HG02870 (cell line): ENCODE results near the gene AGXT.

Experiments
- ATAC-seq: cut with Tn5 transposase; IDR thresholded peaks from one replicate; pipeline ENCODE4 v1.9.1; 2021; ENCODE audit warnings: mild to moderate bottlenecking, moderate library complexity; ENCODE audit not compliant: unreplicated experiment

AGXT gene

GRCh38 chr2:240896394-240896793 is 27.8 kb downstream of the AGXT start:
- no peak for ATAC-seq

- ATAC-seq = no peak
Observed at GRCh38 chr2:240896871-240897692, 28.5 kb downstream of the AGXT start.

GRCh38 chr2:240898108-240898730 is 29.6 kb downstream of the AGXT start:
- ATAC-seq = no peak

- no peak for ATAC-seq
Observed at GRCh38 chr2:240898731-240899467, 30.3 kb downstream of the AGXT start.

DNA sequence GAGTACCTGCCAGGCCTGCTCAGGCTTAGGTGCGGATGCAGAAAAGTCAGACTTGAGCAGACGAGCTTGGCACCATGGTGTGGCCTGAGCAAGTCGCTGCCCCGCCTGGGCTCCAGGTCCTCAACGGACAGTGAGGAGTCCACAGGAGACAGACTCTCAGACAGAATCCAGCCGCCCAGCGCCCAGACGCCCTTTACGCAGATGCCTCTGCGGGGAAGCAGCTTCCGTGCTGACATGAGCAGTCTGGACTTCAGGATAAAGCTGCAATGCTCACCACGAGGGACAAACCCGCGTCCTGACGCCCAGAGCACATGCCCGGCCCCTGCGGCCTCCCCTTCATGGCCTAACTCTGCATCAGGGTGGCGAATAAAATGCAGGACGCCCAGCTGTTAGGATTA is 30.8 kb downstream of the AGXT start:
- ATAC-seq = no peak

- ATAC-seq = no peak
Observed at GRCh38 chr2:240900141-240900860, 31.7 kb downstream of the AGXT start.

GRCh38 chr2:240901986-240902614 is 33.5 kb downstream of the AGXT start:
- ATAC-seq = no peak

- ATAC-seq = no peak
Observed at GRCh38 chr2:240902615-240903041, 34.0 kb downstream of the AGXT start.

GRCh38 chr2:240903191-240904060 is 34.8 kb downstream of the AGXT start:
- ATAC-seq = no peak

- no peak for ATAC-seq
Observed at GRCh38 chr2:240904216-240905175, 35.9 kb downstream of the AGXT start.

GRCh38 chr2:240905176-240905781 is 36.7 kb downstream of the AGXT start:
- ATAC-seq = no peak

DNA sequence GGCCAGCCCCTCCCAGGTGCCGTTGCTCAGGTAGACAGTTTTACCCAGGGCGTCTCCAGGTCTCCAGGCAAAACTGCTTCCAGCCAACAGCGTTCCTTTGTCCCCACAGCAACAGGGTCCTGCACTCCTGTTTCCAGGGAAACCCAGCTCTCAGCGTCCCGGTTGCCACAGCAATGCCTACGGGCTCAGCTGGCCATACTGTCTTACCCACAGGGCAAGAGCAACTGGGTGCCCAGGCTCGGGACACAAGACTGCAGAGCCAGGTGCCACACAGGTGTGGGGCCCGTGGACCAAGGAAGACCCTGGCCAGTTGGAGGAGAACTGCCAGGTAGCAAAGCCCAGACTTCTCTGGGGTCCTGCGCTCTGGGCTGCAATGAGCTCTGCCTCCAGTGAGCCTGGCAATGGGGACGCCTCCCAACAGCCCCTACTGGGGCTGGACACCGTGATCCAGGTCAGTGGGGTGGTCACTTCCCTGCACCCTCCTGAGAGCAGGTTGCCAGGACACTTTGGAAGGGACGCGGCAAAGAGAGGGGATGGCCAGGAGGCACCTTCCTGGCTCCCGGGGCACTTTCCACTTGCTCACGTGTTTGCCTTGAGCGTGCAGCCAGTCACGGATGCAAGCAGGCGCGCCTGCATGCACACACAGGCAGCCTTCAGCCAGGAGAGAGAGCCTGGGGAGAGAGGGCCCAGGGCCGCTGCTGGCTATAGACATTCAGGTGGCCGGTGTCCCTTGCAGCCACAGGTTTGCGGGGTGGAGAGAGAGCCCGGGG is 37.7 kb downstream of the AGXT start, which contains the start of gene CROCC2:
CROCC2 (plus strand) TSS at position 196 of the 770 bp plus-strand sequence; CDS start at position 374, 178 bp downstream.
- ATAC-seq = no peak

DNA sequence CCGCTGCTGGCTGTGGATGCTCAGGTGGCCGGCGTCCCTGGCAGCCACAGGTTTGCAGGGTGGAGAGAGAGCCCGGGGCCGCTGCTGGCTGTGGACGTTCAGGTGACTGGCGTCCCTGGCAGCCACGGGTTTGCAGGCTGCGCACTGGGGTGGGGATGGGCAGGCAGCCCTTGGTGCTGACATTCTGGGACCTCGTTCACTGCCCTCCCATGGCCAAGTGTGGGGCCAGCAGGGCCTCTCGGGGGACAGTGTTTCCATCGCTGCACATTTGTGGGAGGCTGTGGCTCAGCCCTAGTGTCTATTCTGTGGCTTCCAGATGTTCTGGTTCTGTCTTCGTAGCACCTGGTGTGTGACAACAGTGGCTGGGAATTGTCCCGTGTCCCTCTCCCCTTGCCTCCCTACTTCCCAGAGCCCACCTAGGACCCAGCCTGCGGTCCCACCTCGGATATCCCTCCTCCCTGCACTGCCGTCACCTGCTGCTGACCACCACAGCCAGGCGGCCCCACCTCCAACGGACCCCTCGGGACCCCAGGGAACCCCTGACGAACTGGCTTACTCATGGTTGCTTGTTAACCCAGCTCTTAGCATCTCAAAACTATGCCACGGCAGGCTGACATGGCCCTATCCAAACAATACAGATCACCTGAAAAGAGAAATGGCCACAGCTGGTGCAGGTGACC is 38.4 kb downstream of the AGXT start:
- ATAC-seq = no peak

DNA sequence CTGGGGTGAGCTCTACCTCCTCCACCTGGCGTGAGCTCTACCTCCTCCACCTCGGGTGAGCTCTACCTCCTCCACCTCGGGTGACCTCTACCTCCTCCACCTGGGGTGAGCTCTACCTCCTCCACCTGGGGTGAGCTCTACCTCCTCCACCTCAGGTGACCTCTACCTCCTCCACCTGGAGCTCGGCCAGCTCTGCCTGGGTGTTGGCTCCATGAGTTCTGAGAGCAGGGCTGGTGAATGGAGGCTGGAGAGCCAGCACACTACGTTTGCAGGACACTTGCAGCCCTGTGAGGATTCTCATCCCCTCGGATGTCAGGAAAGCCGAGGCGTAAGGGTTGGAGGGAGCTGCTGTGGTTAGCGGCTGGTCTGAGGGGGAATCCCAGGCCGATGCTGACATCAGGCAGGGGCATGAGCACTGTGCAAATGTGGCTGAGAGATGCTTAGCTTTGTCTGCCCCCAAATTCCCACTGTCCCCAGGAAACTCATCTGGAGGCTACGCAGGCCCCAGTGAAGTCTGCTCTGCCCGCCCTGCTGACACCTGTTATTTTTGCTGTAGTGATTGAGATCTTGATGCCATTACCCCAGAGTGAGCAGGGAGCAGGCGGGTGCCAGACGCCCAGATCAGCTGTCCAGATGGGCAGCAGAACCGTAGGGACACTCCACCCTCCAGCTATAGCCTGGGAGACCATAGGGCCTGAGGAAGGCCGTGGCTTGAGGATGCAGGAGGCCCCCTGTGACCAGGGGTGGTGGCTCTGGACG is 40.8 kb downstream of the AGXT start:
- no peak for ATAC-seq

GRCh38 chr2:240911641-240912265 is 43.1 kb downstream of the AGXT start:
- no peak for ATAC-seq
